Measurements from ENCODE around the gene RXRA.

The RXRA gene

DNA sequence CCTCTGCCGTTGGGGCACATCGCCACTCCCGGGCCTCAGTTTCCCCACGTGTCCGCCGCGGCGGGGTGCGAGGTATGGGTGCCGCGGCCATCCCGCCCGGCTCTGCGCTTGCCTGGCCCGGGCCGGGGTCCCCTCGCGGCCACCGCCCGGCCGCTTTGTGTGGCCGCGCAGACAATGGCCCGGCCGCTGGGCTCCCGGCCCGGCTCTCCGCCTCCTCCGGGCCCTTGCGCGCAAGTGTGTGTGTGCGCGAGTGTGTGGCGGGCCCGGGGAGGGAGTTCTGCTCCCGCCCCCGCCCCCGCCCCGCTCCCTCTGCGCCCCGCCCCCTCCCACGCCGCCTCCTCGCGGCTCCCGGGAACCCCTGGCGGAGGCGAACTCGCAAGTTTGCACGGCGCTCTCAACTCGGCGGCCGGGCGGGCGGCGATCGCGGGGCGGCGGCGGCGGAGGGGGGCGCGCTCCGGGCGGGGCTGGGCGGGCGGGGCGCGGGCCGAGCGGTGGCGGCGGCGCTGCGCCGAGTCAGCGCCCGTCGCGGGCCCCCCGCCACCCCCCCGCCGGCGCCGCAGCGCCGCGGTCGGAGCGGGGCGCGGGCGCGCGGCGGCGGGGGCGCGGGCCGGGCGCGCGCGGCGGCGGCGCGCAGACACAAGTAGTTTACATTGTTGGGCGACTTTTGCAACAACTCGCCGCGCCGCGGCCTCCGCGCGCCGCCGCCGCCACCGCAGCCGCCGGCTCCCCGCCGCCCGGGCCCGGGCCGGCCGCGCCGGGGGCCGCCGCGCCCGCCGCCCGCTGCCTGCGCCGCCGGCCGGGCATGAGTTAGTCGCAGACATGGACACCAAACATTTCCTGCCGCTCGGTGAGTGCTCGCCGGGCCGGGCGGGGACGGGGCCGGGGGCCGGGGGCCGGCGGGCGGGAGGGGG is at the start of gene RXRA:
Gene RXRA, plus strand, starts transcription at position 643 of the 911 bp plus-strand sequence. Its CDS starts 177 bp downstream, at position 820.
- peak; percentile 84 to 86 for DNase-seq (ENCODE audit: low read depth in 2 of 2)

- DNase-seq (ENCODE audit: low read depth in 2 of 2), result no peak
Measured at GRCh38 chr9:134278286-134278685, 48.0 kb upstream of the RXRA start.

DNA sequence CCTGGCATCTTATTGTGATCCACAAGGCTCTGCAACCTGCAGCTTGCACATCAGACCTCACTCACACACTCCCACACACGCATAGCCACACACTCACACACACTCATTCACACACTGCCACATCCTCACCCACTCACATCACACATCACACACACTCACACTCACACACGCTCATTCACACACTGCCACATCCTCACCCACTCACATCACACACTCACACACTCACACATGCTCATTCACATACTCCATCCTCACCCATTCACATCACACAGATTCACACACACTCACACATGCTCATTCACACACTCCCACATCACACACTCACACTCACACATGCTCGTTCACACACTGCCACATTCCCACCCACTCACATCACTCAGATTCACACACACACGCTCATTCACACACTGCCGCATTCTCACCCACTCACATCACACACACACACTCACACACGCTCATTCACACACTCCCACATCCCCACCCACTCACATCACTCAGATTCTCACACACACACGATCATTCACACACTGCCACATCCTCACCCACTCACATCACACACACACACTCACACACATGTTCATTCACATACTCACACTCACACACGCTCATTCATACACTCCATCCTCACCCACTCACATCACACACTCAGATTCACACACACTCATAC is 47.1 kb upstream of the RXRA start:
- no peak for DNase-seq (ENCODE audit: low read depth in 2 of 2)

DNA sequence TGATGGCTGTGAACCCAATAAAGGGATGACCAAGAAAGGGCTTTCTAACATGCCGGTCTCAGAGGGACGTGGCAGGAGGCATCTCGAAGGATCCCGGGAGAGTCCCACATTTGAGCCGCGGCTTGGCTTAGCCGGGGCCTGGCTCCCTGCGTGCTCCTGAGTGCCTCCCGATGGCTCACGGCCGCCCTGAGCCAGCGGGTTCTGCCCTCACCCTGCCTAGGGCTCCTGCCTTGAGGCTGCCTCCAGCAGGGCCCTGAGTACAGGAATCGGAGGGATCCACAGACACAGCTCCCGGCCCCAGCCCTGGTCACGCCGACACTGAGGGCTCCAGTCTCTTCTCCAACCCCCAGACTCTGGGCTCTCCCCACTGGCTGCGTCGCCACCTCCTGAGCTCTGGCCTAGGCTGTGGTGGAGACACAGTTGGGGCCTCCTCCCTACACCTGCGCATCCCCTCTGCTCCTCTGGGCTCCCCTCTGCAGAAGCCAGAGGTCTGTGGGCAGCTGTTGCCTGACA is 44.1 kb upstream of the RXRA start:
- no peak for DNase-seq (ENCODE audit: low read depth in 2 of 2)

DNA sequence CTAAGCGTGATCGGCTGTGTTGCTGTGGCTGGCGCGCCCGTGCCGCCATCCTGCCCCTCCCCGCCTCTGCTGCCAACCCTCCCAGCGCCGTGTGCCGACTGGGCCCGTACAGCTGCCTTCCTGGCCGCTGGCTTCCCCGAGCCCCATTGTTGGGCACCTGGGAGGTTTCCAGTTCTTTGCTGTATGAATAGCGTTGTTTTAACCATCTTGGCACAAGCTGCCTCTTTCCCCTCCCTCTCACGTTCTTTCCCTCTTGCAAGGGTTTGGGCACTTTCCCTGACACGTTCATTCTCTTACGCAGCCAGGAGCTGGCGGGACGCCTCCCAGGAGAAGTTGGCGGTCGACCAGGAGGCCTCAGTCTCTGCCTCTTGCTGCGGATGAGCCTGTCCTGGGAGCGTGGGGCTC is 43.1 kb upstream of the RXRA start:
- DNase-seq (ENCODE audit: low read depth in 2 of 2), result peak; percentile 41 to 42

- no peak for DNase-seq (ENCODE audit: low read depth in 2 of 2)
Measured at GRCh38 chr9:134283692-134284265, 42.5 kb upstream of the RXRA start.

- DNase-seq (ENCODE audit: low read depth in 2 of 2), result no peak
Measured at GRCh38 chr9:134284273-134284672, 42.0 kb upstream of the RXRA start.

- no peak for DNase-seq (ENCODE audit: low read depth in 2 of 2)
Measured at GRCh38 chr9:134284741-134285140, 41.5 kb upstream of the RXRA start.

DNA sequence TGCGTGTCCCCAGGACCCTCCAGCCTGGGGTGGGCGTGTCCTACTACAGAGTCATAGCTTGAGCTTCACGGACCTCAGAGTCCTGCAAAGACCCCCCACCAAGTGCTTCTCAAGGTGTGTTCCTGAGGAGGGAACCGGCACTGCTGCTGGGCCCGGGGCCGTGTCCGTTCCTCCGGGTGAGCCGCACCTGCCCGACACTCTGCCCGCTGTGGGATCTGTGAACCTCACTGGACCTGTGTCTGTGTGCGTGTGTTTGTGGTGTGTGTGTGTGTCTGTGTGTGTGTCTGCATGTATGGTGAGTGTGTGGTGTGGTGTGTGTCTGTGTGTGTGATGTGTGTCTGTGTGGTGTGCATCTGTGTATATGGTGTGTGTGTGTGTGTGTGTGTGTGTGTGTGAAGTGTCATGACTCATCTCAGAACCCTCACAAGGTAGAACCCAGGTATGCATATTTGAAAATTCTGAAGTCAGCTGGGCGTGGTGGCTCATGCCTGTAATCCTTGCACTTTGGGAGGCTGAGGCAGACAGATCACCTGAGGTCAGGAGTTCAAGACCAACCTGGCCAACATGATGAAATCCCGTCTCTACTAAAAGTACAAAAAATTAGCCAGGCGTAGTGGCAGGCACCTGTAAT is 40.9 kb upstream of the RXRA start:
- no peak for DNase-seq (ENCODE audit: low read depth in 2 of 2)

DNA sequence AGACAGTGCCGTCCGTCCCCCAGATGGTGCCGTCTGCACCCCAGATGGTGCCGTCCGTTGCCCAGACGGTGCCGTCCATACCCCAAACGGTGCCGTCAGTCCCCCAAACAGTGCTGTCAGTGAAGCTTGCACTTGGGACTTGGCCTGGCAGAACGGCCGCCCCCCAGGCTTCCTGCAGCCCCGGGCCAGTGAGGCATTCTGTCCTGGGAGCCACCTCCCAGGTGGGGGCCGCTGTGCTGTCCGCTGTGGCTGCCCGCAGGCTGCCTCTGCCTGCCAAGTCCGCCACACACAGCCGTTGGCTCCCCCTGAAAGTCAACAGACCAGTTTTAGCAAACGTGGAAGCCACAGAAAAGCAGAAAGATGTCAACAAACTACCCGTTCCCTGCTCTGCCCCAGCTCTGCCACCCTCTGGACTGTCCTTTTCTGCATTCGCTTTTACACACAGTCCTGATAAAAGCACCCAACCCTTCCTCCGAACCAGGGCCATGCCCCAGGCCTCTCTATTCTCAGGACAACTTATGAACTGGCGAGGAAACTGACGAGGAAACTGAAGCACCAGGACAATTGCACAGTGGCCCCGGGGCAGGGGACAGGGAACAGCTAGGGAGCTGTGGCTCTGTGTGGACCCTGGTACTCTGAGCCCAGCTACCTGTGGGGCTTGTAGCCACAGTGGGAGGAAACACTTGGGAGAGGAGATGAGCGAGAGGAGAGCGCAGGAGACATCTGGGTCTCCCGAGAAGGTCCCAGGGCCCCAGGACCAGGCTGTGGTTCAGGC is 39.6 kb upstream of the RXRA start:
- no peak for DNase-seq (ENCODE audit: low read depth in 2 of 2)

DNA sequence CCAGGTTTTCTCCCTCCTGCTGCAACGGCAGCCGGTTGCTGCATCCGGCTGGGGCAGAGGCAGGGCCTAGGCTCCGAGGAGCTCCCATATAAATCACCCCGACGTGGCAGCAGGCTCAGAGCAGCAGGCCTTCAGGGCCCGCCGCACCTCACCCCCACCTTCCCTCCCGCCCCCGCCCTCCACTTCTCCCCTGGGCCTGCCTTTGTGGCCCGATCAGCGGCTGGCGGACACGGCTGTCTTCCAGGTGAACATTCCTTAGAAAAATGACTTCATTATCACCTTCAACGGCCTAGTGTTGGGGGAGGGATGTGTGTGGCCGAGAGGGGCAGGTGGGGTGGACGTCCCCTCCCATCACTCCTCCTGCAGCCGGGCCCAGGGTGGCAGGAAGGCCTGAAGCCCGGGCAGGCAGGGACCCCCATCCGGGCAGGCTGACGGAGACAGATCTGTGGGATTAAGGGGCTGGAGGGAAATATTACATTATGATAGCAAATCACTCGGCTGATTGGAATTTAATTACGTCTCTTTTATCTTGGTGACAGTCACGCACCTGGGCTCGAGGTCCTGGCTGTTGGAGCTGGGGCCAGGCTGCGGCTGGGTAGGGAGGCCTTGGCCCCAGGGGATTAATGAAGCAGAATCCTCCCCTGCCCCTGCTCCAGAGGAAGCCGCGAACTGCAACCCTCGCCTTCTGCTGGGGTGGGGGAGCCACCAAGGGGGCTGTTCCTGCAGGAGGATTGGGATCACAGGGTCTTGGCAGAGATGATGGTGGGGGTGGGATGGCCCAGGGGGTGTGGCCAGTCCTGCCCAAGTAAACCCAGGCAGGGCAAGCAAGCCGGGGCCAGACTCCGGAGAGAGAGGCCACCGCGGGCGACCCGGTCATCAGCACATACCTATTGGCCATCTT is 38.4 kb upstream of the RXRA start:
- DNase-seq (ENCODE audit: low read depth in 2 of 2), result no peak

GRCh38 chr9:134288746-134289145 is 37.5 kb upstream of the RXRA start:
- no peak for DNase-seq (ENCODE audit: low read depth in 2 of 2)

DNA sequence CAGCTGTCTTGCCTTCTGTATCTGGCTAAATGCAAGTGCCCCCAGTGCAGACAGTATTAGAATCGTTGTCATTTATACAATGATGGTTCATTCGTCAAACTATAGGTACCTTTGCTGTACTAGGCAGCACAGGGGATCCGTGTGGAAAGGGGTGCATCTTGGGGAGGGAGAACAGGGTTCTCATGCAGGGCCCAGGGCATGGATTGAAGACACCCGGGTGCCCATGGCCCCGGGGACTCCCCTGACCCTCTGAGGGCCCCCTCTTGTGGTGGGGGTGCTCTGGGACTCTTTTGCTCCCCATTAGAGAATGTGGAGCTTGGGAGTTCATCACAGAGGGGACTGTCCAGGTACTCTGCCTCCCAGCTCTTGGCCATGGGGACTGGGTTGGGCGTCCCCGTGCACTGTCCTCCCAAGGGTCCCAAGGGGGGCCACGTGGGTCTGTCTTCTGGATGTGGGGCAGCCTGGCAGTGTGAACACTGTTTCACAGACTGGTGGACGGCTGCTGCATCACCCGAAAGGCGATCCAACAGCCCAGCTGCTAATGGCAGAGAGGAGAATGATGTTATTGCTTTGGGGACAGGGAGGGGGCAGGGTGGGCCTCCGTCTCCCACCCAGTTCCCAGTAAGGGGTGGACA is 36.9 kb upstream of the RXRA start:
- no peak for DNase-seq (ENCODE audit: low read depth in 2 of 2)

DNA sequence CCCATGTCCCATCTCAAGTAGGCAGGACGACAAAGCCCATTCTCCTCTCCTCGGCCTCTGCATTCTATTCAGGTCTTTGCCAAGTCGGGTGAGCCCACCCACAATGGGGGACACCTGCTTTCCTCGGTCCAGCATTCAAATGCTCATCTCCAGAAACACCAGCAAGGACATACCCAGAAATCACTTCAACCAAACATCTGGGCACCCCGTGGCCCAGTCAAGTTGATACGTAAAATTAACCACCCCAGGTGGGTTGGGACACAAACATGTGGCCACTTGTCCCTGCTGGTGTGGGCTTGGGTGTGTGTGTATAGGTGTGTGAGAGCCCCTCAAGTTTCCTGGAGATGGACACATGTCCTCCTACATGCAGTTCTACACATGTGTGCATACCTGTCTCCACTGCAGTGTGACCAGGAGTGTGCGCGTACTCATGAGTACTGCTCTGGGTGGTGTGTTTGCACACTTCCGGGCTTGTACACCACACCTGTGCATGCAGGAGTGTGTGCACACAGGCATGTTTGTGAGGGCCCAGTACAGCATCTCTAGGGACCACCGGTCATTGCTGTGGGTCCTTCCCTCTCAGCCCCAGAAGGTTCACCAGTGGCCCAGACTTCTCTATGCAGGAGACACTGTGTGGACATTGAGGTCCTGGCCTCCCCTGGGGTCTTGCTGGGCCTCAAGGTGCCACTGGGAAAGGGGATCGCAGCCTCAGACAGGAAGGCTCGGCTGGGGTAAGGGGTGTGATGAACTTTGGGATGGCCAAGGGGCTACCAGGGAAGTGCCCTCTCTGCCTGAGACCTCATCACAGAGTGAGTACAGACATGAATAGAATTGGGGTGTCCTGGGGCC is 35.4 kb upstream of the RXRA start:
- no peak for DNase-seq (ENCODE audit: low read depth in 2 of 2)

DNA sequence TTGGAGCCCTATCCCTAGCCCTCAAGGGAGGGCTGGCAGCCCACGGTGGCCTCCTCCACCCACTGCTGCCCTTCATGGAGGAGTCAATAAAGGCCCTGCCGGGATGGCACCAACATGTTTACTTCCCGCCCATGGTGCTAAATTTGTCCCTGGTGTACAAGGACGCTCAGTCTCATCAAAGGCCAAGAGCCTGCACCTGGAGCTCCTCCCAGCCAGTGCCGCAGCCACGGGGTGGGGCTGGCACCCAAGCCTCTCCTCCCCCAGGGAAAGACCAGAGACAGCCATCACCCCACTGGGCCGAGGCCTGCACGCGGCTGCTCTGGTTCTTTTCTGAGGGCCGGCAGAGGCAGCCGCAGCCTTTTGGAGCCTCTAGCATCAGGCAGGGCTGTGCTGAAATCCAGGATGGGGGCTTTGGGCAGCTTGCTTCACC is 34.8 kb upstream of the RXRA start:
- DNase-seq (ENCODE audit: low read depth in 2 of 2), result no peak

GRCh38 chr9:134291961-134292871 is 34.0 kb upstream of the RXRA start:
- DNase-seq (ENCODE audit: low read depth in 2 of 2), result no peak

- no peak for DNase-seq (ENCODE audit: low read depth in 2 of 2)
Measured at GRCh38 chr9:134293031-134293521, 33.2 kb upstream of the RXRA start.

Measured in fibroblast of skin of left quadriceps (primary cell).